ENCODE measurements around the gene KRT15.
"Not testable (repeated sequence)": the region's sequence is repeated elsewhere in the genome, so short reads cannot be mapped to it uniquely, and the experiment has no call there.

The KRT15 gene

GRCh38 chr17:41542786-41543185 is 24.1 kb upstream of the KRT15 start:
- not testable (repeated sequence) for DNase-seq (ENCODE audit: low read depth)

DNA sequence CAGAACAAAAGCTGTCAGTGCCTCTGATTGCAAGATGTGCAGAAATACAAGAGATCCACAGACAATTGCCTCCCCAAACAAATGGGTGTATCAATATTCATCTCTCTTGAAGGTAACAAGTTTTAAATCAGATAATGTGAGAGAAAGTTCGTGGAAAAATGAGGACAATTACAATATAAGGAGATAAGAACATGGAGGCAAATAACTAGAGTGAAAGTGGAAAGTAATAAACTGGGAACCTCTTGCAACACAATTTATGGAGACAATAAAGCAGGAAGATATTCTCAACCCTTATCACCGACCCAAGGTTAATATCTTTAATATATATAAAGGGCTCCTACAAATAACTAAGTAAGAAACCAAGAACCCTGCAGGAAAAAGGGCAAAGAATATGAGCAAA is 23.7 kb upstream of the KRT15 start:
- DNase-seq (ENCODE audit: low read depth) = no peak

GRCh38 chr17:41540921-41541625 is 22.4 kb upstream of the KRT15 start:
- DNase-seq (ENCODE audit: low read depth) = no peak

DNA sequence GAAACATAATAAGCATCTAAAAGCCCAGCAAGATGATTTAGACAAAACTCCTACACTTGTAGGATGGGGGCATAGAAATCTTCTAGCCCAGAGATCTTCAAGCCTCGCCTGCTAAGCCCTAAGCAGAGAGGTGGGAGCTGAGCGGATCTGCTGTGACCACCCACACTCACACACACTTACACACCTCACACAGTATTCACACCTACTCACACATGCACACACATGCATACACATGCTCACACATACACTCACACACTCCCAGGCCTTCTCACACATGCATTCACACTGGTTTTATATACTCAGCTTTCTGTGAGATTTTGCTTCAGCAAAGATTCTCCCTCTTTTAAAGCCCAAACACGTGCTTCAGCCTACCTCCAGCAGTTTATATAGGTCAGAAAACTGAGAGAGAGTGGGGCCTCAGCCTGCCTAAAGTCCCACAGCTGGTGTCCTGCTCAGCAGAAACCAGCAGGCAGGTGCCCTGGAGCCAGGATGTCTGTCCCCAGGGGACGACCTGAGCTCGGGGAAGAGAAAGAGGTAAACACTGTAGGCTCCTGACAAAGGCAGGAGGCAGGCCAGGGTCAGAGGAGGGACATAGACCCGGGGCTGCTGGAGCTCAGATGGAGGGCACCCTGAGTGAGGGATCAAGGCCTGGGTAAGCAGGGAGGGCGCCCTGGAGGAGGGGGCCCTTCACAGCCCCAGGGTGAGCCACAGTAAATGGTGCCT is 21.4 kb upstream of the KRT15 start:
- DNase-seq (ENCODE audit: low read depth) = no peak

DNA sequence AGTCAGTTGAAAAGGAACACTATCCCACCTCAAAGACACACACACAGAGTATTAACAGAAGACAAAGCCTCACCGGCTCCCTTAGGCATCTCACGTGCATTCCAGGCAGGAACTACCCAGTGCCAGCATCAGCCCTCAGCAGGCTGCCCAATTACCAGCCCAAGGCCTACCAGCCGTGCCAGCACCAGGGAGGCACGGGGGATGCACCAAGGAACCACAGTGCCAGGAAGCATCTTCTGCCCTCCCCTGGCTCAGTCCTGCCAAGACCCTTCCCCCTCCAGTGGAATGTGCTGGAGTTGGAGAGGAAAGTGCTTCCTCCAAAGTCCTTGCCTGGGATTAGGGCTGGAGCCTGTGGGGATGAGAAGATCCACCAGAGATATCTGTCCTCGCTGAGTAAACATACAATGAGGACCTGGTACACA is 20.4 kb upstream of the KRT15 start:
- no peak for DNase-seq (ENCODE audit: low read depth)

DNA sequence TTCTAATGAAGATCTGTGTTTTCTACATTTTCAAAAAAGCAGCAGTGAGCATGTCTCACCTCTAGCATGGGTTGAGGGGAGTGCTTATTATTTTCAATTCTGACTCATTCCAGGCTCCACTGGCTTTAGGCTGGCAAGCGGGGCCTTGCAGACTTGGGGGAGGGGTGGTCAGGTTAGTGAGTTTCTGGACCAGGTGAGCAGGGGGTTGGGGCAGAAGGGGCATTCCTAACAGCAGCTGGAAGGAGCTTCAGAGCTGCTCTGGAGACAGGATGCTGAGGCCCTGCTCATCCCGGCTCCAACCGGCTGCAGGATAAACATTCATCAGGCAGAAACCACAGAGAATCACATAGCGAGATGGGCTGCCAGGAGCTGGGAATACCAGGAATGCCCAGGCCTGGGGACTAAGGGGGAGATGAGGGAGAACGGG is 19.9 kb upstream of the KRT15 start:
- DNase-seq (ENCODE audit: low read depth) = no peak

- no peak for DNase-seq (ENCODE audit: low read depth)
These were observed 19.3 kb upstream of the KRT15 start for GRCh38 chr17:41537990-41538389.

- DNase-seq (ENCODE audit: low read depth) = no peak
These were observed 18.9 kb upstream of the KRT15 start for GRCh38 chr17:41537614-41537954.

GRCh38 chr17:41536741-41537613 is 18.3 kb upstream of the KRT15 start:
- DNase-seq (ENCODE audit: low read depth) = no peak

DNA sequence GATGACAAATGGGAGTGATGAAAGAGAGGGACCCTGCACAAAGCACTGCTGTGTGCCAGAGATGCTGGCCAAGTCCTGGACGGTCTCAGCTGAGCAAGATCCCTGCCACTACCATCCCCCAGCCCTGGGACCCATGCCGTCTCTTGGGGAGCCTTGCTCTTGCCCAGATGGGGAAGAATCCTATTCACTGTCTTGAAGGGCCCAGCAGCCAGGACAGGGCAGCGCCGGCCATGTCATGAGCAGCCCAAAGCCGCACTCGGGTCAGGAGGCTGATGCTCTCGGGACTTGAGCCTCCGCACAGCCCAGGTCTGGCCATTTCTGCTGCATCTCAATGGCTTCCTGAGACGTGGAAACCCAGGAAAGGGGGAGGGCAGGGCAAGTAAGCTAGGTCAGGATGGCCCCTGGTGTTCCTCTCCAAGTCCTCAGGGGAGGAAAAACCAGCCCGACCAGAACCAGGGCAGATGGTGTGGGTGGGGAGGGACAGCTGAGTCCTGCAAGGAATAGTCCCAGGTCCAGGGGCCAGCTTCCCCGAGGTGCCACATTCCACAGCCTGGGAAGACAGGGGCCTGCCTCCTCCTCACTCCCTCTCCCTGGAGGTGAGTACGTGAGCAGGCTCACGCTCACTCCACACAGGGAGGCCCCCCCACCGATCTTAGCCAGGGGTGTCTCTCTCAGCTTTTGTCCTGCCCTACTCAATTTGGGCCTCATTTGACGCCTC is 17.2 kb upstream of the KRT15 start:
- DNase-seq (ENCODE audit: low read depth) = no peak

- no peak for DNase-seq (ENCODE audit: low read depth)
These were observed 16.3 kb upstream of the KRT15 start for GRCh38 chr17:41534899-41535546.

DNA sequence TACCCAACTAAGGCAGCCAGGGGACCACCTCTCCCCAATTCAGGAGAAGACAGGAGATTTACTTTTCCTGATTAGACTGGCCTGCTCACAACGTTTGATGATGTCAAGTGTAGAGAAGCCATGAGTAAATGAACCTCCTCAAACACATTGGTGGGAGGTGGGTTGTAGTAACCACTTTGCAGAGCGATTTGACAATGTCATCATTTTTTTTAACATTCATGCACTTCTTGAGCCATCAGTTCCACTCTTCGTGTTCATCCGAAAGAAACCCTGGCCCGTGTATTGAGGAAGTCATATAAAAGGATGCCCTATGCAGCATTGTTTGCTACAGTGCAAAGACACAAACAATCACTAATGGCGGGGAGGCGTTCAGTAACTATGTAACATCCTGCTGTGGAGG is 14.9 kb upstream of the KRT15 start:
- DNase-seq (ENCODE audit: low read depth) = no peak

- no peak for DNase-seq (ENCODE audit: low read depth)
These were observed 14.4 kb upstream of the KRT15 start for GRCh38 chr17:41532947-41533570.

DNA sequence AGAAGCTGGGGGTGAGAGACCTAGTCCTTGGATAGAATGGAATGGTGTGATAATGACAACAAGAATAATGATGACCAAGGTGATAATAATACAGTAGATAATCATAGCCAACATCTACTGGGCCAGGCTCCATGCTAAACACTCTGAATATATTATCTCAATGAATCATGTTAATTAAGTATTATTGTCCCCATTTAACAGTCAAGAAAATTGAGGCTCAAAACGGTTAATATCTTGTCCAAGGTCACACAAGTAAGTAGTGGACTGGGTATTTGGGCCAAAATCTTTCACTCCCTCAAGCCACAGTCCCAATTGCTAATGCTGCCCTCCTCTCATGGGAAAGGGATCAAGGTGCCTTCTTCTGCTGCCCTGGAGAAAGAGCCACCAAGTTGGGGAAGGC is 13.3 kb upstream of the KRT15 start:
- no peak for DNase-seq (ENCODE audit: low read depth)

GRCh38 chr17:41530062-41531048 is 11.7 kb upstream of the KRT15 start:
- DNase-seq (ENCODE audit: low read depth) = no peak

DNA sequence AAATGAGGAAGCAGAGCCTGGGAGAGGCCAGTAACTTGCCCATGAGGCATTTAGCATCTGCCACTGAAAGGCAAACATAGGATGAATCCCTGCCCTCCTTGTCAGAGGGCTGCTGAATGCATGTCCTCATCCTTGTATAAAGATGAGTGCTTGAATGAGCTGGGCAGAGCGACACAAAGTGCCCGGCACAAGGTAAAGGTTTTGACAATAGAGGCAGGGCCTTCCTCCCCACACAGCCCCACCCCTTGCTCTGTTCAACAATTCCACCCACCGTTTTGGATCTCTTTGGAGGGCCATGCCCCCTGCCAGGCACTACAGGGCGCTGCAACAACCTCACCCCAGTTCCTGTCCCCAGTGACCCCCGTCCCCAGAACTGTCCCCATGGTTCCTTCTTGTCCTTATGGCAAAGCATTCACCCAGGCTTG is 10.8 kb upstream of the KRT15 start:
- no peak for DNase-seq (ENCODE audit: low read depth)

- DNase-seq (ENCODE audit: low read depth) = no peak
These were observed 10.3 kb upstream of the KRT15 start for GRCh38 chr17:41528959-41529353.

- DNase-seq (ENCODE audit: low read depth) = no peak
These were observed 8.7 kb upstream of the KRT15 start for GRCh38 chr17:41527063-41528023.

DNA sequence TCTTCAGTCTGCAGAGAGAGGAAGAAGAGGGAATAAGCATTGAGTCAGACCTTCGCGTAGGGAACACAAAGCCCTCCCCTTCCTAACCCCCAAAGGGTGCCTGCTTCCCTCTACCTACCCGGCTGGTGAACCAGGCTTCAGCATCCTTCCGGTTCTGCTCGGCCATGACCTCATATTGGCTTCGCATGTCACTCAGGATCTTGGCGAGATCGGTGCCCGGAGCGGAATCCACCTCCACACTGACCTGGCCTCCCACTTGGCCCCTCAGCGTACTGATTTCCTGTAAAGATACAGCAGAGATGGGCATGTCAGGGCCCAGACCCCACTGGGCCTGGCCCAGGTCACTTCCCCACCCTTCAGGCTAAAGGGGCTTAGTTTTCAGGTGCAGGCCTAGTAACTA is 5.6 kb upstream of the KRT15 start:
- no peak for DNase-seq (ENCODE audit: low read depth)

Data from activated gamma-delta T cell treated with anti-CD3 and anti-CD28 coated beads, Interleukin-2, amount 50 U/mL, for 16 hours (primary cell).